ENCODE results near the gene CPLX1. TPM values are rescaled to one million over a fixed set of nuclear protein-coding genes. Genes with fewer than 3 reads are reported as not detected.

CPLX1 gene
- total and polyA plus RNA-seq, 4 donors: 0.13 to 13.7 (median 2.8) TPM

DNA sequence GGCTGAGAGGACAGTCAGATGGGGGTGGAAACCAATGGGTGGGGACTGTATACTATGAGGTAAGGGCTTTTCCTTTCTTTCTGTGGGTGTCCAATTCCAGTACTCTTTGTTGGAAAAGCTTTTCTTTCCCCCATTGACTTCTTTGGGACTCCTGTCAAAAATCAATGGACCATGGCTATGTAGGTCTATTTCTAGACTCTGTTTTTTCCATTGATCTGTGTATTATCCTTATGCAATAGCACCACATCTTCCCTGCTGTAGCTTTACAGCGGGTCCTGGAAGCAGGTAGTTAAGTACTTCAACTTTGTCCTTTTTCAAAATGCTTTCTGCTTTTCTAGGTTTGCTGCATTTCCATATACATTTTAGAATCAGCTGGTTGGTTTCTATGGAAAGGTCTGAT lies 11.8 kb upstream of the CPLX1 start:
- Histone ChIP-seq H3K4me1 (ENCODE audit: control insufficient read depth in 1 of 2, insufficient read depth in 2 of 2, low read length in 2 of 2) (no peaks in the 10 kb centered on the region), H3K27me3 (ENCODE audit: control insufficient read depth in 1 of 2, insufficient read depth in 2 of 2, low read length in 1 of 2) (no peaks in the 10 kb centered on the region), H3K4me3 (ENCODE audit: low read length in 2 of 2) (no peak overlapping the region), H3K36me3 (ENCODE audit: control insufficient read depth in 1 of 2, insufficient read depth in 2 of 2, low read length in 1 of 2) (no peaks in the 10 kb centered on the region), H3K27ac (ENCODE audit: low read depth in 1 of 2, low read length in 2 of 2) (no peak overlapping the region), H3K9me3 (ENCODE audit: control insufficient read depth, low read length) (peaks cover 4% of the 10 kb centered on the region)
- ATAC-seq (ENCODE audit: low FRiP score) (no peak), DNase-seq (no peak)
- intact Hi-C loops (cut with DNase I): no loop called here
- 96% methylated on average over 1 of the region's 1 CpG for WGBS, 2 donors

DNA sequence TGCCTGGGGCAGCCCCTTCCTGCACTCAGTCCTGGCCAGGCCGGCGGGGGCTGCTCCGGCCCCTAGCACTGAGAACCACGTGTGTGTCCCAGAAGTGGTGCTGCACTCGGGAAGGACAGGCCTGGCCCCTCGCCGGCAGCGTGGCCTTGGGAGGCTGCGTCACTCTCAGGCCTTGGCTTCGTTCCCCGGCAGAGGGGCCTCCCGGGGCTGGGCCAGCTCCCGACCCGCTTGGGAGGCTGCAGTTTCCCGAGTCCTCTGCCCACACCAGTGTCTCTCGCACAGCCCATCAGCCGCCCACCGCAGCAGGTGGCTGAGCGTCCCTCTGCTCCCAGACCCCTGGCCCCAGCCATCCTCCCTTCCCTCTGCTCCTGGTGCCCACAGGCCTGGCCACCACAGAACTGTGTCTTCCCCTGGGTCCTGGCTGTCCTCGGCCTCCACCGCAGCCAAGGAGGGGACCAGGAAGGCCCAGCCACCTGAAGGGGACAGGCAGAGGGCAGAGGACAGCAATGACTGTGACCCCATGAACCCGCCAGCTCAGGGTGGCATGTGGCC lies 10.9 kb upstream of the CPLX1 start:
- Histone ChIP-seq H3K9me3 (ENCODE audit: control insufficient read depth, low read length) (peaks cover 4% of the 10 kb centered on the region), H3K4me3 (ENCODE audit: low read length in 2 of 2) (no peak overlapping the region), H3K27ac (ENCODE audit: low read depth in 1 of 2, low read length in 2 of 2) (no peak overlapping the region), H3K4me1 (ENCODE audit: control insufficient read depth in 1 of 2, insufficient read depth in 2 of 2, low read length in 2 of 2) (no peaks in the 10 kb centered on the region), H3K36me3 (ENCODE audit: control insufficient read depth in 1 of 2, insufficient read depth in 2 of 2, low read length in 1 of 2) (no peaks in the 10 kb centered on the region), H3K27me3 (ENCODE audit: control insufficient read depth in 1 of 2, insufficient read depth in 2 of 2, low read length in 1 of 2) (no peaks in the 10 kb centered on the region)
- intact Hi-C loops (cut with DNase I): no loop called here
- WGBS, 2 donors: 89 to 91% methylated on average over 22 of the region's 22 CpGs
- DNase-seq (peak; percentile 40 to 58), ATAC-seq (ENCODE audit: low FRiP score) (peak; percentile 27)

DNA sequence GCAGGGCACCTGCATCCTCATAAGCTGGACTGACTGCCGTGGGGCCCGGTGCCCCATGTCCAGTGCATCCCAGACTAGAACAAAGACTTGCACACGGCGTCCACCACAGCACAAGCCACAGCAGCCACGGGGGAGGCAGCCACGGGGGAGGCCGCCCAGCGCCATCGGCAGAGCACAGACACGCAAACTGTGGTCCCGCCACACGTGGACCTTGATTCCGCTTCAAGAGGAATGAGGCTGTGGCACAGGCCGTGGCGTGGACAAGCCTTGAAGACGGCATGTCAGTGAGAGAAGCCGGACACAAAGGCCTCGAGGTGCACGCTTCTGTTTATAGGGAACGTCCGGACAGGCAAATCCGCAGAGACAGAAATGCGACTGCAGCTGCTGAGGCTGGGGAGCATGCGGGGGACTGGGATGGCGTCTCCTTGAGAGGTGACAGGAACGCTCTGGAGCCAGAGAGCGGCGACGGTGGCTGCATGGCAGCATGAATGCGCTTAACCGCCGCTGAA lies 10.1 kb upstream of the CPLX1 start:
- peaks cover 8% of the 10 kb centered on the region for H3K9me3 ChIP-seq (ENCODE audit: control insufficient read depth, low read length)
- ATAC-seq (ENCODE audit: low FRiP score): no peak
- intact Hi-C loops (cut with DNase I): no loop called here
- DNase-seq: peak; percentile 21 to 70
- H3K27ac ChIP-seq (ENCODE audit: low read depth in 1 of 2, low read length in 2 of 2): no peak overlapping the region
- H3K27me3 ChIP-seq (ENCODE audit: control insufficient read depth in 1 of 2, insufficient read depth in 2 of 2, low read length in 1 of 2): no peaks in the 10 kb centered on the region
- H3K36me3 ChIP-seq (ENCODE audit: control insufficient read depth in 1 of 2, insufficient read depth in 2 of 2, low read length in 1 of 2): no peaks in the 10 kb centered on the region
- H3K4me1 ChIP-seq (ENCODE audit: control insufficient read depth in 1 of 2, insufficient read depth in 2 of 2, low read length in 2 of 2): no peaks in the 10 kb centered on the region
- no peak overlapping the region for H3K4me3 ChIP-seq (ENCODE audit: low read length in 2 of 2)
- 93 to 94% methylated on average over 32 of the region's 32 CpGs for WGBS, 2 donors

DNA sequence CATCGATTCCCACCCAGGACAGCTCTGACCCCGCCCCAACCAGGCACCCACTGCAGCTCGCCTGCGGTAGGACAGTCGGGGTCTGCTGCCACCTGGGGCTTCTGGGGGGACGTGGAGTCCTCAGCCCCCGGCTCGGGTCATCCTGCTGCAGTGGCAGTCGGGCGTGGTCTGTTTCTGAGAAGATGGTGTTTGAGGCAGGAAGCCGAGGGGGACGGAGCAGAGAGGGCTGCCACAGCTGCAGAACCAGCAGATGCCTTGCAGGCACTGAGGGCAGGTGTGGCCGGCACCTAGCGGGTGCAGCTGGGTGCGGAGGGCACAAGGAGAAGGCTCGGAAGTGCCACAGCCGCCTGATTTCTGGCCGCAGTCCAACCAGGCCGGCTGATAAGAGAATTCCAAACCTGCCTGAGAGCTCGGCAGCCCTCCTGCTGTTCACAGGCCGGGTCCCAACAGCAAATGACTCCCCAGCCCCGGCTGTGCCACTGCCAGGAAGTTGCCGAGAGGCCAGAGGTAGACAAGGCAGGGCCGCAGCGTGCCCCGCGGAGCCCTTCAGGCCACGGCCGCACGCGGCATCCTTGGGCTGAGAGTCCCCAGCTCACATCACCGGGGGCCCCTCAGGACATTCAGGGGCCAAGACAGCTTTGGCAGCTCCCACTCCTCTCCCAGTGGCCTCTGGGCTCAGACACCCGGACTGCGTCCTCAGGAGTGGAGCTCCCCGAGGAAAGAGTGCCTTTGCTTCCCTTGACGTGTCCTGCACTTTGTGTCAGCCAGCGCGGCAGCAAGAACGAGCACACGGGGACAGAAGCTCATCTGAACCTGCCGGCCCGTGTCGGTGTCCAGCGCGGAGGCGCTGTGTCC lies 9.4 kb upstream of the CPLX1 start:
- no peak for ATAC-seq (ENCODE audit: low FRiP score)
- H3K9me3 ChIP-seq (ENCODE audit: control insufficient read depth, low read length): peaks cover 8% of the 10 kb centered on the region
- intact Hi-C loops (cut with DNase I): no loop called here

DNA sequence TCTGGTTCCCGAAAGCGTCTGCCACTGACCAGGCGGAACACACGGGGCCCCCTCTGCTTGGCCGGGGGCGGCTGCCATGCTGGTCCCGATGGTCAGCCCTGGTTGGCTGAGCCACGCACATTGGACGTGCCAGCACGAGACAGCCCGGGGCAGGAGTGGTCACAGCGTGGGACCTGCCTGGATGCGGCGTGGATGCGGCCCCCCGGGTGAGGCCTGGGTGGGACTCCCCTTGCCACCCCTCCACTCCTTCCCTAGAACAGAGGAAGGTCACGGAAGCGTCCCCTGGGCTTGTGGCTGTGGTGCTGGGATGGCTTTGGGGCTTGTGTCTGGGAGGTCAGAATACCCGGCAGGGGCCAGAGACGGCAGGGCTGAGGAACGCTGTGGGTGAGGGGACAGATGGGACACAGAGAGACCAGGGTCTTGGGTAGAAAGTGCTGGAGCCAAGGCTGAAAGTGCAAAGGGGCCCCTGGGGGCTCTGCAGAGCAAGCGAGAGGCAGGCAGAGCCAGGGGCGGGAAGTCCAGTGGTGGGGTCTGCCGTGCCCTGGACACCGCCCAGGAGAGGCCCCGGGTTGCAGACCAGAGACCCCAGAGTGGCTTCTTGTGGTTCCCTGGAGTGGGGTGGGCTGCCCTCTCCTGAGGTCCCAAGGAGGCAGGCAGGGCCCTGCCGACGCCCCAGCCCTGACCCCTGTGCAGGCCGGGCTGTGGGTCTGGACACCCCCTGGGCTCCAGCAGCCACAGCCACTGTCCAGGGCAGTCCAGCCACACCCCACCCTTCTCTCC lies 8.6 kb upstream of the CPLX1 start:
- Histone ChIP-seq H3K4me1 (ENCODE audit: control insufficient read depth in 1 of 2, insufficient read depth in 2 of 2, low read length in 2 of 2) (no peaks in the 10 kb centered on the region), H3K27ac (ENCODE audit: low read depth in 1 of 2, low read length in 2 of 2) (no peak overlapping the region), H3K4me3 (ENCODE audit: low read length in 2 of 2) (no peak overlapping the region), H3K36me3 (ENCODE audit: control insufficient read depth in 1 of 2, insufficient read depth in 2 of 2, low read length in 1 of 2) (no peaks in the 10 kb centered on the region), H3K27me3 (ENCODE audit: control insufficient read depth in 1 of 2, insufficient read depth in 2 of 2, low read length in 1 of 2) (no peaks in the 10 kb centered on the region), H3K9me3 (ENCODE audit: control insufficient read depth, low read length) (peaks cover 8% of the 10 kb centered on the region)
- 77 to 78% methylated on average over 27 to 29 of the region's 29 CpGs for WGBS, 2 donors
- DNase-seq (peak; percentile 37 to 74), ATAC-seq (ENCODE audit: low FRiP score) (peak; percentile 24)
- intact Hi-C loops (cut with DNase I): no loop called here

More for the DNA sequence above, 9.4 kb upstream of the CPLX1 start:
- no peaks in the 10 kb centered on the region for H3K4me1 ChIP-seq (ENCODE audit: control insufficient read depth in 1 of 2, insufficient read depth in 2 of 2, low read length in 2 of 2)
- H3K27me3 ChIP-seq (ENCODE audit: control insufficient read depth in 1 of 2, insufficient read depth in 2 of 2, low read length in 1 of 2): no peaks in the 10 kb centered on the region
- DNase-seq: peak; percentile 39 to 59
- no peak overlapping the region for H3K4me3 ChIP-seq (ENCODE audit: low read length in 2 of 2)
- no peaks in the 10 kb centered on the region for H3K36me3 ChIP-seq (ENCODE audit: control insufficient read depth in 1 of 2, insufficient read depth in 2 of 2, low read length in 1 of 2)
- H3K27ac ChIP-seq (ENCODE audit: low read depth in 1 of 2, low read length in 2 of 2): no peak overlapping the region
- 78 to 80% methylated on average over 46 of the region's 46 CpGs for WGBS, 2 donors

DNA sequence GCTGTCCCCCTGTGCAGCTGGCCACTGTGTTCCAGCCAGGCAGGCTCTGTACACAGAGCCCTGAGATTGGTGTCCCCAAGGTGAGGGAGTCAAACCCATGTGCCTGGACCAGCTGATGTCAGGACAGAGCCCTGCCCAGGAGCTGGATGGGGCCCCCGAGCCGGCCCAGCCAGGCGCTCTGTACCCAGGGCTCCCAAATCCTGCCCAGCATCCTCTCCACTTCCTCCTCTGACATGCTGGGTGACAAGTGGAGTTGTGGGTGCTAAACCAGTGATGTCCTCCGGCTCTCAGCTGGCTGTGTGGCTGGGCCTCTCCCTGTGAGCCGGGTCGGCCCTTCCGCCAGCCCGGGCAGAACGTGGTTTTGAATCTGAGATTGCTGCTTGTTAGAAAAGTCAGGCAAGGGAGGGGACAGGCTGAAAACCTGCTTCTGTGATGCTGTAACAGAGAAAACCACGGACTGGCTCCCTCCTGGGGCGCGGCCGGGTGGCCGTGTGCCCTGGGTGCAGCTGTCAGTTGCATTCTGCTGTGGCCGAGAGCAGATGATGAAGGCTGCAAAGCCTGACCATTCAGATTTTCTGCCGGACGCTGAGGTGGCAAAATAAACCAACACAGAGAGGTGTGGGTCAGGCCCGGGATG lies 7.9 kb upstream of the CPLX1 start:
- ATAC-seq (ENCODE audit: low FRiP score) (peak; percentile 4), DNase-seq (peak; percentile 17 to 47)
- Histone ChIP-seq H3K9me3 (ENCODE audit: control insufficient read depth, low read length) (peaks cover 8% of the 10 kb centered on the region), H3K27ac (ENCODE audit: low read depth in 1 of 2, low read length in 2 of 2) (no peak overlapping the region), H3K27me3 (ENCODE audit: control insufficient read depth in 1 of 2, insufficient read depth in 2 of 2, low read length in 1 of 2) (no peaks in the 10 kb centered on the region), H3K4me1 (ENCODE audit: control insufficient read depth in 1 of 2, insufficient read depth in 2 of 2, low read length in 2 of 2) (no peaks in the 10 kb centered on the region), H3K36me3 (ENCODE audit: control insufficient read depth in 1 of 2, insufficient read depth in 2 of 2, low read length in 1 of 2) (no peaks in the 10 kb centered on the region), H3K4me3 (ENCODE audit: low read length in 2 of 2) (no peak overlapping the region)
- intact Hi-C loops (cut with DNase I): no loop called here
- 65 to 67% methylated on average over 18 of the region's 18 CpGs for WGBS, 2 donors

DNA sequence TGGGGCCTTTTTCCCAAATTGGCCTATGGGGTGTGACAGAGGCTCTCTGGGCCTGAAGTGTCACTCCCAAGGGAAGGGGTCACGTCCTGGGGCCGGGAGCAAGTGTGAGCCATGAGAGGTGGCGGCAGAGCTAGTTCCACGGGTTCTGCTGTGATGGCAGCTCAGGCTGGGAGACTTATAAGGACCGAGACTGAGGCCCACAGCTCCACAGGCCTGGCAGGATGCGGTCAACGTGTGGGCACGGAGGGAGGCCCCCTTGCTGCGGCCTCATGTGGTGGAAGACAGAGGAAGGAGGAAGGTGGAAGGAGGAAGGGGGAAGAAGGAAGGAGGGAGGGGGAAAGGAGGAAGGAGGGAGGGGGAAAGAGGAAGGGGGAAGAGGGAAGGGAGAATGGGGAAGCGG lies 7.2 kb upstream of the CPLX1 start:
- Histone ChIP-seq H3K27ac (ENCODE audit: low read depth in 1 of 2, low read length in 2 of 2) (no peak overlapping the region), H3K27me3 (ENCODE audit: control insufficient read depth in 1 of 2, insufficient read depth in 2 of 2, low read length in 1 of 2) (no peaks in the 10 kb centered on the region), H3K4me3 (ENCODE audit: low read length in 2 of 2) (no peak overlapping the region), H3K4me1 (ENCODE audit: control insufficient read depth in 1 of 2, insufficient read depth in 2 of 2, low read length in 2 of 2) (no peaks in the 10 kb centered on the region), H3K9me3 (ENCODE audit: control insufficient read depth, low read length) (peaks cover 8% of the 10 kb centered on the region), H3K36me3 (ENCODE audit: control insufficient read depth in 1 of 2, insufficient read depth in 2 of 2, low read length in 1 of 2) (no peaks in the 10 kb centered on the region)
- WGBS, 2 donors: 50 to 53% methylated on average over 9 to 10 of the region's 10 CpGs
- DNase-seq: peak; percentile 29 to 65
- no peak for ATAC-seq (ENCODE audit: low FRiP score)
- intact Hi-C loops (cut with DNase I): no loop called here

DNA sequence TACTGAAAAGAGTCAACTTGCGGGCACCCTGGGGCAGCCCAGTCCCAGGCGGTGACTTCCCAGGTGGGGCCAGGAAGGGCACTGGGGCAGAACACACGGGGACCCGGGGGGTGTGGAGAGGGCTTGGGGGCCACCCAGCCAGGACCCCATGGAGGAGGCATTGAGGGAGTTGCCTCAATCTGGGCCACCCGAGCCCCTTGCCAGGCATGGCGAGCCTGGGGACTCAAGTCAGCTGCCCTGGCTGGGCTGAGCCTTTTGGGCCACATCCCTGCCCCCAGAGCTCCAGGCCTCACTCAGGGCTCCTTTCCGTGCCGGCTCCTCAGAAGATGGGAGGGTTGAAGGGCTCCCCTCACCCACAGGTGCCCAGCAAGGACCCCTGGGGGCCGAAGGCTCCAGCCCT lies 6.6 kb upstream of the CPLX1 start:
- peak in 1 of 2 donors; percentile 62 for DNase-seq
- intact Hi-C loops (cut with DNase I): no loop called here
- 89 to 90% methylated on average over 9 of the region's 9 CpGs for WGBS, 2 donors

More for the DNA sequence above, 6.6 kb upstream of the CPLX1 start:
- no peak for ATAC-seq (ENCODE audit: low FRiP score)
- Histone ChIP-seq H3K27ac (ENCODE audit: low read depth in 1 of 2, low read length in 2 of 2) (no peak overlapping the region), H3K4me1 (ENCODE audit: control insufficient read depth in 1 of 2, insufficient read depth in 2 of 2, low read length in 2 of 2) (no peaks in the 10 kb centered on the region), H3K9me3 (ENCODE audit: control insufficient read depth, low read length) (peaks cover 8% of the 10 kb centered on the region), H3K4me3 (ENCODE audit: low read length in 2 of 2) (no peak overlapping the region), H3K36me3 (ENCODE audit: control insufficient read depth in 1 of 2, insufficient read depth in 2 of 2, low read length in 1 of 2) (no peaks in the 10 kb centered on the region), H3K27me3 (ENCODE audit: control insufficient read depth in 1 of 2, insufficient read depth in 2 of 2, low read length in 1 of 2) (no peaks in the 10 kb centered on the region)

All from aorta (tissue), 5 donors.